ENCODE results near the gene BTBD6. TPM values are rescaled to one million over a fixed set of nuclear protein-coding genes. Genes with fewer than 3 reads are reported as not detected.

The BTBD6 gene
- total and polyA plus RNA-seq, 2 experiments from 2014 or later: 2.2 to 11.6 TPM

GRCh38 chr14:105223770-105224544 is 24.4 kb upstream of the BTBD6 start:
- Histone ChIP-seq H3K4me3 (no peak overlapping the region), H2AFZ (no peak overlapping the region), H3K9me2 (ENCODE audit: insufficient read depth) (no peaks in the 10 kb centered on the region), H3F3A (replicated peaks; ENCODE audit: low read depth) (no peaks in the 10 kb centered on the region), H3K4me1 (ENCODE audit: insufficient read depth) (no peaks in the 10 kb centered on the region), H3K4me2 (no peak overlapping the region), H3K79me2 (replicated peaks; ENCODE audit: insufficient read depth) (no peaks in the 10 kb centered on the region), H3K27ac (ENCODE audit: low read depth) (no peak overlapping the region), H3K36me3 (ENCODE audit: insufficient read depth) (no peaks in the 10 kb centered on the region; the same call in 1 of the 2 replicates), H4K20me1 (replicated peaks; ENCODE audit: insufficient read depth) (no peaks in the 10 kb centered on the region), H3K27me3 (ENCODE audit: insufficient read depth) (no peaks in the 10 kb centered on the region)
- DNase-seq (ENCODE audit: low spot score) (no peak), ATAC-seq (no peak)
- Mint-ChIP-seq H3K27ac (no peak overlapping the region), H3K36me3 (ENCODE audit: low read depth) (peaks cover 10% of the 10 kb centered on the region), H3K9me3 (peaks cover under 1% of the 10 kb centered on the region; the same call in 1 of the 3 replicates), H3K4me3 (no peak overlapping the region), H3K4me1 (no peaks in the 10 kb centered on the region), H3K27me3 (ENCODE audit: insufficient read depth, low read depth, poor library complexity) (peaks cover 2% of the 10 kb centered on the region)
- TF ChIP-seq JUNB (IDR thresholded peaks at IDR 0.05; ENCODE audit: unreplicated experiment) (no peak), NANOG (IDR thresholded peaks at IDR 0.05; ENCODE audit: borderline replicate concordance) (no peak)

- H3K36me3 ChIP-seq (ENCODE audit: insufficient read depth): no peaks in the 10 kb centered on the region; the same call in 1 of the 2 replicates
- H3K4me1 ChIP-seq (ENCODE audit: insufficient read depth): no peaks in the 10 kb centered on the region
- no peak for DNase-seq (ENCODE audit: low spot score)
- peaks cover 5% of the 10 kb centered on the region; the same call in 1 of the 3 replicates for H3K9me3 Mint-ChIP-seq
- no peaks in the 10 kb centered on the region for H3F3A ChIP-seq (replicated peaks; ENCODE audit: low read depth)
- peaks cover 2% of the 10 kb centered on the region for H3K27me3 Mint-ChIP-seq (ENCODE audit: insufficient read depth, low read depth, poor library complexity)
- H3K27ac ChIP-seq (ENCODE audit: low read depth): no peak overlapping the region
- peak overlapping the region; percentile 50 for H3K27ac Mint-ChIP-seq
- H3K4me2 ChIP-seq: no peak overlapping the region
- H3K27me3 ChIP-seq (ENCODE audit: insufficient read depth): no peaks in the 10 kb centered on the region
- H3K4me3 ChIP-seq: no peak overlapping the region
- no peak for ATAC-seq
- H3K79me2 ChIP-seq (replicated peaks; ENCODE audit: insufficient read depth): no peaks in the 10 kb centered on the region
- peaks cover 13% of the 10 kb centered on the region for H3K36me3 Mint-ChIP-seq (ENCODE audit: low read depth)
- H4K20me1 ChIP-seq (replicated peaks; ENCODE audit: insufficient read depth): no peaks in the 10 kb centered on the region
- H3K4me1 Mint-ChIP-seq: no peaks in the 10 kb centered on the region
- no peak overlapping the region for H2AFZ ChIP-seq
- TF ChIP-seq JUNB (IDR thresholded peaks at IDR 0.05; ENCODE audit: unreplicated experiment): no peak
- TF ChIP-seq EZH2phosphoT487 (IDR thresholded peaks at IDR 0.05; ENCODE audit: unreplicated experiment): no peak
- TF ChIP-seq STAT1 (IDR thresholded peaks at IDR 0.05; ENCODE audit: unreplicated experiment): no peak
- no peak for TF ChIP-seq ZNF114 (CRISPR knock-in tag; IDR thresholded peaks at IDR 0.05)
- no peak overlapping the region; the same call in 2 of the 3 replicates for H3K4me3 Mint-ChIP-seq
- H3K9me2 ChIP-seq (ENCODE audit: insufficient read depth): no peaks in the 10 kb centered on the region
Observed at GRCh38 chr14:105224845-105225570, 23.3 kb upstream of the BTBD6 start.

- Histone ChIP-seq H3F3A (replicated peaks; ENCODE audit: low read depth) (no peaks in the 10 kb centered on the region), H3K79me2 (replicated peaks; ENCODE audit: insufficient read depth) (no peaks in the 10 kb centered on the region), H3K4me3 (no peak overlapping the region), H2AFZ (no peak overlapping the region), H3K4me2 (no peak overlapping the region), H3K36me3 (ENCODE audit: insufficient read depth) (no peaks in the 10 kb centered on the region; the same call in 1 of the 2 replicates), H3K27me3 (ENCODE audit: insufficient read depth) (no peaks in the 10 kb centered on the region), H3K4me1 (ENCODE audit: insufficient read depth) (no peaks in the 10 kb centered on the region), H3K9me2 (ENCODE audit: insufficient read depth) (no peaks in the 10 kb centered on the region), H3K27ac (ENCODE audit: low read depth) (no peak overlapping the region), H4K20me1 (replicated peaks; ENCODE audit: insufficient read depth) (no peaks in the 10 kb centered on the region)
- H3K27ac Mint-ChIP-seq: no peak overlapping the region
- no peaks in the 10 kb centered on the region for H3K4me1 Mint-ChIP-seq
- peaks cover 5% of the 10 kb centered on the region; the same call in 1 of the 3 replicates for H3K9me3 Mint-ChIP-seq
- H3K36me3 Mint-ChIP-seq (ENCODE audit: low read depth): peaks cover 13% of the 10 kb centered on the region
- no peaks in the 10 kb centered on the region for H3K27me3 Mint-ChIP-seq (ENCODE audit: insufficient read depth, low read depth, poor library complexity)
- ATAC-seq: no peak
- no peak overlapping the region for H3K4me3 Mint-ChIP-seq
- DNase-seq (ENCODE audit: low spot score): no peak
- TF ChIP-seq REST (IDR thresholded peaks at IDR 0.05; ENCODE audit: unreplicated experiment) (no peak), ETS1 (IDR thresholded peaks at IDR 0.05) (no peak), CTCF (conservative IDR thresholded peaks at IDR 0.05; ENCODE audit: low read depth in 2 of 2) (no peak)
Observed at GRCh38 chr14:105226198-105226597, 22.1 kb upstream of the BTBD6 start.
